ENCODE results near the gene ICAM5. TPM values are rescaled to one million over a fixed set of nuclear protein-coding genes. Genes with fewer than 3 reads are reported as not detected.
A peak's percentile ranks its signal among the peaks of the same experiment; 100 is the strongest.

ICAM5 gene
- total RNA-seq, 1 experiment from 2014 or later: 2.0 TPM

DNA sequence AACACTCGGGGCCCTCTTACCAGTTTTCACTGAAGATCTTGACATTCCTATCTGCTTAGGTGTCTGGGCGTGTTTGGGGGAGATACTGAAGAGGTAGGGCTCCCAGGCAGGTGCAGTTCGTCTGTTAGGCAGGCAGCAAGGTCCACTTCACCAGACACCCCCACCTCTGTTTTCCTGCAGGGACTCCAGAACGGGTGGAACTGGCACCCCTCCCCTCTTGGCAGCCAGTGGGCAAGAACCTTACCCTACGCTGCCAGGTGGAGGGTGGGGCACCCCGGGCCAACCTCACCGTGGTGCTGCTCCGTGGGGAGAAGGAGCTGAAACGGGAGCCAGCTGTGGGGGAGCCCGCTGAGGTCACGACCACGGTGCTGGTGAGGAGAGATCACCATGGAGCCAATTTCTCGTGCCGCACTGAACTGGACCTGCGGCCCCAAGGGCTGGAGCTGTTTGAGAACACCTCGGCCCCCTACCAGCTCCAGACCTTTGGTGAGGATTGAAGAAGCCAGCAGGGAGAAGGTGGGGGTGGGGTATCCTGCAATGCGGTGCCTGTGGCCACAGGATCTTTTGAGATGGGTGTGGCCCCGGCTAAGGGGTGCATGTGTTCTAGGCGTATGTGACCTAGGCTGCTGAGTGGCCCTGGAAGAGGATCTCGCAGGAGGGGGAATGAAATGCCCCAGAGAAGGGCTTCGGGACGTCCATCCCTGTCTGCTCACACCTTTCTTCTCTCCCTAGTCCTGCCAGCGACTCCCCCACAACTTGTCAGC is 6.3 kb upstream of the ICAM5 start:
- no TSS peak for BruUV-seq (replicated peaks)

DNA sequence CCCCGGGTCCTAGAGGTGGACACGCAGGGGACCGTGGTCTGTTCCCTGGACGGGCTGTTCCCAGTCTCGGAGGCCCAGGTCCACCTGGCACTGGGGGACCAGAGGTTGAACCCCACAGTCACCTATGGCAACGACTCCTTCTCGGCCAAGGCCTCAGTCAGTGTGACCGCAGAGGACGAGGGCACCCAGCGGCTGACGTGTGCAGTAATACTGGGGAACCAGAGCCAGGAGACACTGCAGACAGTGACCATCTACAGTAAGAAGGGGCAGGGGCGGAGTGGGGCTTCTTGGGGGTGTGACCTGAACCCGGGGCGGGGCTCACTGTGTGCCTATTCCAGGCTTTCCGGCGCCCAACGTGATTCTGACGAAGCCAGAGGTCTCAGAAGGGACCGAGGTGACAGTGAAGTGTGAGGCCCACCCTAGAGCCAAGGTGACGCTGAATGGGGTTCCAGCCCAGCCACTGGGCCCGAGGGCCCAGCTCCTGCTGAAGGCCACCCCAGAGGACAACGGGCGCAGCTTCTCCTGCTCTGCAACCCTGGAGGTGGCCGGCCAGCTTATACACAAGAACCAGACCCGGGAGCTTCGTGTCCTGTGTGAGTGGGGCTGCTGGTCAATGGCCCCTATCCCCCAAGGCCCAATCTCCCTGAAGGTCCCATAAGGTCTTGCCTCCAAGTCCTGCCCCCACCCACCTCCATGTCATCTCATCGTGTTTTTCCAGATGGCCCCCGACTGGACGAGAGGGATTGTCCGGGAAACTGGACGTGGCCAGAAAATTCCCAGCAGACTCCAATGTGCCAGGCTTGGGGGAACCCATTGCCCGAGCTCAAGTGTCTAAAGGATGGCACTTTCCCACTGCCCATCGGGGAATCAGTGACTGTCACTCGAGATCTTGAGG is 5.4 kb upstream of the ICAM5 start:
- Histone ChIP-seq H3K9me2 (replicated peaks; ENCODE audit: low read length) (no peaks in the 10 kb centered on the region), H2AFZ (ENCODE audit: low read length) (no peak overlapping the region), H3K27me3 (ENCODE audit: low read length) (no peaks in the 10 kb centered on the region), H3K79me2 (ENCODE audit: low read length) (no peaks in the 10 kb centered on the region), H3K4me1 (ENCODE audit: insufficient read depth, low read length) (peaks cover 14% of the 10 kb centered on the region), H3K9me3 (ENCODE audit: low read length) (no peaks in the 10 kb centered on the region), H3K36me3 (ENCODE audit: low read depth, low read length) (0 out of 2 replicates have a peak, but pooled peaks cover 3% of the 10 kb centered on the region), H3K9ac (ENCODE audit: low read length) (no peak overlapping the region), H3K4me2 (ENCODE audit: low read length) (no peak overlapping the region), H4K20me1 (ENCODE audit: low read length) (no peaks in the 10 kb centered on the region), H3K4me3 (ENCODE audit: low read length) (no peak overlapping the region), H3F3A (ENCODE audit: low read length, unreplicated experiment) (no peaks in the 10 kb centered on the region), H3K27ac (ENCODE audit: low read length) (no peak overlapping the region)
- TF ChIP-seq EZH2phosphoT487 (IDR thresholded peaks at IDR 0.05; ENCODE audit: borderline replicate concordance, low read length): no peak
- TF ChIP-seq, protein P1, sequence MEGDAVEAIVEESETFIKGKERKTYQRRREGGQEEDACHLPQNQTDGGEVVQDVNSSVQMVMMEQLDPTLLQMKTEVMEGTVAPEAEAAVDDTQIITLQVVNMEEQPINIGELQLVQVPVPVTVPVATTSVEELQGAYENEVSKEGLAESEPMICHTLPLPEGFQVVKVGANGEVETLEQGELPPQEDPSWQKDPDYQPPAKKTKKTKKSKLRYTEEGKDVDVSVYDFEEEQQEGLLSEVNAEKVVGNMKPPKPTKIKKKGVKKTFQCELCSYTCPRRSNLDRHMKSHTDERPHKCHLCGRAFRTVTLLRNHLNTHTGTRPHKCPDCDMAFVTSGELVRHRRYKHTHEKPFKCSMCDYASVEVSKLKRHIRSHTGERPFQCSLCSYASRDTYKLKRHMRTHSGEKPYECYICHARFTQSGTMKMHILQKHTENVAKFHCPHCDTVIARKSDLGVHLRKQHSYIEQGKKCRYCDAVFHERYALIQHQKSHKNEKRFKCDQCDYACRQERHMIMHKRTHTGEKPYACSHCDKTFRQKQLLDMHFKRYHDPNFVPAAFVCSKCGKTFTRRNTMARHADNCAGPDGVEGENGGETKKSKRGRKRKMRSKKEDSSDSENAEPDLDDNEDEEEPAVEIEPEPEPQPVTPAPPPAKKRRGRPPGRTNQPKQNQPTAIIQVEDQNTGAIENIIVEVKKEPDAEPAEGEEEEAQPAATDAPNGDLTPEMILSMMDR (conservative IDR thresholded peaks at IDR 0.05; ENCODE audit: low read depth, low read length): no peak
- no peak for TF ChIP-seq EZH2 (IDR thresholded peaks at IDR 0.05; ENCODE audit: low read length, unreplicated experiment)
- ChIA-PET POLR2A (ENCODE audit: unreplicated experiment) (no interaction called here), CTCF (interaction anchor here (0.6 kb wide), 1 partner anchor 105 kb away, joined by 3 read pairs; no protein-coding TSS in a partner anchor)
- no TSS peak for BruUV-seq (replicated peaks)
- intact Hi-C loops (cut with micrococcal nuclease): no loop called here
- no peak for ATAC-seq
- DNase-seq: no peak

More for the DNA sequence above, 6.3 kb upstream of the ICAM5 start:
- TF ChIP-seq EZH2 (IDR thresholded peaks at IDR 0.05; ENCODE audit: low read length, unreplicated experiment) (no peak), EZH2phosphoT487 (IDR thresholded peaks at IDR 0.05; ENCODE audit: borderline replicate concordance, low read length) (no peak)
- TF ChIP-seq, protein P1 (conservative IDR thresholded peaks at IDR 0.05; ENCODE audit: low read depth, low read length): no peak
- H3K36me3 ChIP-seq (ENCODE audit: low read depth, low read length): 0 out of 2 replicates have a peak, but pooled peaks cover 3% of the 10 kb centered on the region
- H3K27me3 ChIP-seq (ENCODE audit: low read length): no peaks in the 10 kb centered on the region
- no peaks in the 10 kb centered on the region for H3K79me2 ChIP-seq (ENCODE audit: low read length)
- peak overlapping the region; percentile 31 for H3K4me2 ChIP-seq (ENCODE audit: low read length)
- H2AFZ ChIP-seq (ENCODE audit: low read length): no peak overlapping the region
- no peaks in the 10 kb centered on the region for H3K9me2 ChIP-seq (replicated peaks; ENCODE audit: low read length)
- no peaks in the 10 kb centered on the region for H3F3A ChIP-seq (ENCODE audit: low read length, unreplicated experiment)
- intact Hi-C loops (cut with micrococcal nuclease): no loop called here
- no peaks in the 10 kb centered on the region for H4K20me1 ChIP-seq (ENCODE audit: low read length)
- H3K9ac ChIP-seq (ENCODE audit: low read length): no peak overlapping the region
- DNase-seq (peak; percentile 59), ATAC-seq (peak; percentile 67)
- CTCF ChIA-PET: interaction anchor here (0.6 kb wide), 1 partner anchor 106 kb away, joined by 3 read pairs; no protein-coding TSS in a partner anchor
- POLR2A ChIA-PET (ENCODE audit: unreplicated experiment): no interaction called here
- H3K4me3 ChIP-seq (ENCODE audit: low read length): no peak overlapping the region
- no peaks in the 10 kb centered on the region for H3K9me3 ChIP-seq (ENCODE audit: low read length)
- H3K27ac ChIP-seq (ENCODE audit: low read length): no peak overlapping the region
- H3K4me1 ChIP-seq (ENCODE audit: insufficient read depth, low read length): peaks cover 7% of the 10 kb centered on the region

All from PC-3 (cell line).